Left lung (tissue), 10 donors: ENCODE data around the gene ZNF274. TPM values are rescaled to one million over a fixed set of nuclear protein-coding genes. Genes with fewer than 3 reads are reported as not detected.

ENCODE experiments used
- ATAC-seq: fragments of 200-7000 bp; cut with Tn5 transposase; one replicate; pipeline ENCODE4 v1.9.1; 2020; ENCODE audit warnings: moderate library complexity
- DNase-seq, 4 donors: peaks; one replicate each; pipeline ENCODE4 v3.0.0-alpha.2; 2013 to 2020
- H3K27ac ChIP-seq, 2 donors: fragments of 200-600 bp; sonication (generic) in 1 of 2; one replicate each; pipeline versions ENCODE4 v1.5.0 to v1.8.0; 2020 to 2021
- H3K27me3 ChIP-seq, 2 donors: fragments of 200-600 bp; sonication (generic) in 1 of 2; one replicate each; pipeline versions ENCODE4 v1.5.0 to v1.8.0; 2020 to 2021
- H3K36me3 ChIP-seq, 2 donors: fragments of 200-600 bp; sonication (generic) in 1 of 2; one replicate each; pipeline versions ENCODE4 v1.5.0 to v1.8.0; 2020 to 2021
- H3K4me1 ChIP-seq, 2 donors: fragments of 200-600 bp; one replicate each; pipeline ENCODE4 v1.8.0; 2021
- H3K4me3 ChIP-seq, 2 donors: fragments of 200-600 bp; sonication (generic) in 1 of 2; one replicate each; pipeline versions ENCODE4 v1.5.0 to v1.8.0; 2020 to 2021; ENCODE audit warnings: mild to moderate bottlenecking in 1 of 2
- H3K9me3 ChIP-seq, 2 donors: fragments of 200-600 bp; sonication (generic) in 1 of 2; one replicate each; pipeline versions ENCODE4 v1.5.0 to v1.8.0; 2020 to 2021
- intact Hi-C, 2 donors: fragments of 100-400 bp; cut with DNase I; formaldehyde crosslinking; loops; one replicate each; pipeline versions ENCODE4 v1.11.2 to v1.14.2; 2022
- polyA plus RNA-seq, 6 donors: library from polyadenylated mRNA; unstranded; fragments of 120-200 nt; gene quantifications; one replicate each; pipeline ENCODE4 v1.2.1, GENCODE V29; 2013; ENCODE audit not compliant: insufficient read length in 6 of 6
- total RNA-seq, 2 donors: library from RNA; stranded (reverse); fragmentation: NEBNext Ultra II Directional; extraction: Animal tissue kit (Norgen Biotek cat#: 25700); gene quantifications; one replicate each; pipeline ENCODE4 v1.2.1, GENCODE V29; 2021
- TF ChIP-seq, protein P1 (sequence below), 2 donors: fragments of 200-600 bp; sonication (generic) in 1 of 2; IDR thresholded peaks; one replicate each; pipeline versions ENCODE4 v1.5.0 to v1.8.0; 2021; ENCODE audit warnings: antibody characterized with exemption in 2 of 2
- donor health status: DM: no; HTN: yes; CAD: no.
- donor health status: DM: no; HTN: no; CAD: no.

The ZNF274 gene
- total and polyA plus RNA-seq, 8 donors: 18.7 to 25.9 (median 21.8) TPM

- TF ChIP-seq, protein P1, sequence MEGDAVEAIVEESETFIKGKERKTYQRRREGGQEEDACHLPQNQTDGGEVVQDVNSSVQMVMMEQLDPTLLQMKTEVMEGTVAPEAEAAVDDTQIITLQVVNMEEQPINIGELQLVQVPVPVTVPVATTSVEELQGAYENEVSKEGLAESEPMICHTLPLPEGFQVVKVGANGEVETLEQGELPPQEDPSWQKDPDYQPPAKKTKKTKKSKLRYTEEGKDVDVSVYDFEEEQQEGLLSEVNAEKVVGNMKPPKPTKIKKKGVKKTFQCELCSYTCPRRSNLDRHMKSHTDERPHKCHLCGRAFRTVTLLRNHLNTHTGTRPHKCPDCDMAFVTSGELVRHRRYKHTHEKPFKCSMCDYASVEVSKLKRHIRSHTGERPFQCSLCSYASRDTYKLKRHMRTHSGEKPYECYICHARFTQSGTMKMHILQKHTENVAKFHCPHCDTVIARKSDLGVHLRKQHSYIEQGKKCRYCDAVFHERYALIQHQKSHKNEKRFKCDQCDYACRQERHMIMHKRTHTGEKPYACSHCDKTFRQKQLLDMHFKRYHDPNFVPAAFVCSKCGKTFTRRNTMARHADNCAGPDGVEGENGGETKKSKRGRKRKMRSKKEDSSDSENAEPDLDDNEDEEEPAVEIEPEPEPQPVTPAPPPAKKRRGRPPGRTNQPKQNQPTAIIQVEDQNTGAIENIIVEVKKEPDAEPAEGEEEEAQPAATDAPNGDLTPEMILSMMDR (IDR thresholded peaks at IDR 0.05): no peak
- Histone ChIP-seq H3K27ac (no peak overlapping the region), H3K9me3 (peaks cover 21 to 100% of the 10 kb centered on the region in 2 donors), H3K27me3 (no peaks in the 10 kb centered on the region), H3K4me3 (no peak overlapping the region), H3K4me1 (no peaks in the 10 kb centered on the region), H3K36me3 (peaks cover 13 to 98% of the 10 kb centered on the region in 2 donors)
- intact Hi-C loops: loop anchor here in 1 of 2 donors (10.0 kb wide), 1 partner anchor 45 kb away; no protein-coding TSS in a partner anchor
- DNase-seq (no peak), ATAC-seq (no peak)
Observed at GRCh38 chr19:58209577-58209976, 26.7 kb downstream of the ZNF274 start.

DNA sequence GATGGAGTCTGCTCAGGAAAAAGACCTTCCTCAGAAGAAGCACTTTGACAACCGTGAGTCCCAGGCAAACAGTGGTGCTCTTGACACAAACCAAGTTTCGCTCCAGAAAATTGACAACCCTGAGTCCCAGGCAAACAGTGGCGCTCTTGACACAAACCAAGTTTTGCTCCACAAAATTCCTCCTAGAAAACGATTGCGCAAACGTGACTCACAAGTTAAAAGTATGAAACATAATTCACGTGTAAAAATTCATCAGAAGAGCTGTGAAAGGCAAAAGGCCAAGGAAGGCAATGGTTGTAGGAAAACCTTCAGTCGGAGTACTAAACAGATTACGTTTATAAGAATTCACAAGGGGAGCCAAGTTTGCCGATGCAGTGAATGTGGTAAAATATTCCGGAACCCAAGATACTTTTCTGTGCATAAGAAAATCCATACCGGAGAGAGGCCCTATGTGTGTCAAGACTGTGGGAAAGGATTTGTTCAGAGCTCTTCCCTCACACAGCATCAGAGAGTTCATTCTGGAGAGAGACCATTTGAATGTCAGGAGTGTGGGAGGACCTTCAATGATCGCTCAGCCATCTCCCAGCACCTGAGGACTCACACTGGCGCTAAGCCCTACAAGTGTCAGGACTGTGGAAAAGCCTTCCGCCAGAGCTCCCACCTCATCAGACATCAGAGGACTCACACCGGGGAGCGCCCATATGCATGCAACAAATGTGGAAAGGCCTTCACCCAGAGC, 29.6 kb downstream of the ZNF274 start:
- Histone ChIP-seq H3K27ac (no peak overlapping the region), H3K4me1 (no peaks in the 10 kb centered on the region), H3K27me3 (no peaks in the 10 kb centered on the region), H3K9me3 (peaks cover 13 to 100% of the 10 kb centered on the region in 2 donors), H3K36me3 (peaks cover 7 to 68% of the 10 kb centered on the region in 2 donors), H3K4me3 (no peak overlapping the region)
- ATAC-seq (no peak), DNase-seq (no peak)
- TF ChIP-seq, protein P1 (IDR thresholded peaks at IDR 0.05): no peak
- intact Hi-C loops: no loop called here

GRCh38 chr19:58213075-58213369, 30.2 kb downstream of the ZNF274 start:
- peaks cover 13 to 100% of the 10 kb centered on the region in 2 donors for H3K9me3 ChIP-seq
- no peak overlapping the region for H3K27ac ChIP-seq
- TF ChIP-seq, protein P1 (IDR thresholded peaks at IDR 0.05): no peak
- no peaks in the 10 kb centered on the region for H3K4me1 ChIP-seq
- intact Hi-C loops: no loop called here
- no peak for DNase-seq
- peaks cover 7 to 63% of the 10 kb centered on the region in 2 donors for H3K36me3 ChIP-seq
- no peaks in the 10 kb centered on the region for H3K27me3 ChIP-seq
- ATAC-seq: no peak
- no peak overlapping the region for H3K4me3 ChIP-seq

DNA sequence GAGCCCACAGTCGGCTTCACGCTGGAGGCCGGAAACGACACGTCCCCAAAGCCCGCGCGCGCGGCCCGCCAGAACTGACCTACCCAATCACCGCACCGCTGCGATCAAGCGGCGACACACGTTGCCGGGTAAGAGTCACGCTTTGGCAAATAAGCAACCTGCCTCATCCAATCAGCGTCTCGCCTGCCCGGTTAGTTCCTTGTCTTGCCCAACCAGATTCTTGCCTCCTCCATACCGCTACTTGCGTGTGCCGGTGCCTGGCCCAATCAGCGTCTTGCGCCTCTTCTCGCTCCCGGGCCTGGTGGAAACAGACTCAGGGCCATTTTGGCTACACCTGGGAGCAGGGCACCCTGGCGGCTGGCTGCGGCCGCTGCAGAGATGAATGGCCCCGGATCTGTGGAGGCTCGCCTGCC, 34.2 kb downstream of the ZNF274 start:
- DNase-seq (no peak), ATAC-seq (no peak)
- no peaks in the 10 kb centered on the region for H3K4me1 ChIP-seq
- intact Hi-C loops: no loop called here
- TF ChIP-seq, protein P1 (IDR thresholded peaks at IDR 0.05): no peak
- no peaks in the 10 kb centered on the region for H3K27me3 ChIP-seq
- peaks cover 2 to 97% of the 10 kb centered on the region in 2 donors for H3K9me3 ChIP-seq
- H3K36me3 ChIP-seq: peaks cover 0 to 23% of the 10 kb centered on the region in 2 donors
- no peak overlapping the region for H3K4me3 ChIP-seq
- H3K27ac ChIP-seq: no peak overlapping the region

DNA sequence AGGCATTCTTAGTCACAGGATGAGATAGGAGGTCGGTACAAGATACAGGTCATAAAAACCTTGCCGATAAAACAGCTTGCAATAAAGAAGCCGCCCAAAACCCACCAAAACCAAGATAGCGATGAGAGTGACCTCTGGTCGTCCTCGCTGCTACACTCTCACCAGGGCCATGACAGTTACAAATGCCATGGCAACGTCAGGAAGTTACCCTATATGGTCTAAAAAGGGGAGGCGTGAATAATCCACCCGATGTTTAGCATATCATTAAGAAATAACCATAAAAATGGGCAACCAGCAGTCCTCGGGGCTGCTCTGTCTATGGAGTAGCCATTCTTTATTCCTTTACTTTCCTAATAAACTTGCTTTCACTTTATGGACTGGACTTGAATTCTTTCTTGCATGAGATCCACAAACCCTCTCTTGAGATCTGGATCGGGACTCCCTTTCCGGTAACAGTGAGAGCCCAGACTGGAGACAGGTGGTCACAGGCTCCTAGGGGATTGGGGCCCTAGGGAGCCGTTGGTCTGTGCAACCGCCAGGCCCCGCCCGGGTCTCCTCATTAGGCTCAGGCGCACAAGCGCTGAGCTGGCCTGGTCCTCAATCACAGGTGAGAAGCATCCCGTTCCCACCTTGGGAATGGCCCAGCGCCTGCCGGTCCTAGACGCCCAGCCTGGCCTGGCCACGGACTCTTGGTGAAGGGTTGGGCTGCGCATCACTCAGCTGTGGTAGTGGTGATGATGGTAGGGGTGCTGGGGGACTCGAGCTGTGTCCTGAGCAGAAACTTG, 34.9 kb downstream of the ZNF274 start:
- Histone ChIP-seq H3K27me3 (no peaks in the 10 kb centered on the region), H3K4me3 (no peak overlapping the region), H3K9me3 (peaks cover 0 to 97% of the 10 kb centered on the region in 2 donors), H3K27ac (no peak overlapping the region), H3K36me3 (peaks cover 0 to 15% of the 10 kb centered on the region in 2 donors), H3K4me1 (no peaks in the 10 kb centered on the region)
- TF ChIP-seq, protein P1 (IDR thresholded peaks at IDR 0.05): no peak
- intact Hi-C loops: no loop called here
- ATAC-seq: no peak
- DNase-seq: no peak
